HCT116 (cell line): ENCODE results near the gene RIMS1.

ENCODE experiments used
- CTCF ChIP-seq, 3 experiments: fragments of 200-600 bp in 1 of 3; sonication (generic) in 1 of 3; IDR thresholded peaks in 2 of 3; conservative IDR thresholded peaks in 1 of 3; 2 replicates each; pipeline ENCODE4 v1.5.1; 2012 to 2017; ENCODE audit warnings: low read depth in 2 of 3, low read length in 2 of 3, antibody characterized with exemption in 1 of 3, borderline replicate concordance in 1 of 3, control low read depth in 1 of 3, mild to moderate bottlenecking in 1 of 3, mixed read lengths in 1 of 3, mixed run types in 1 of 3, moderate library complexity in 1 of 3; ENCODE audit not compliant: insufficient read depth in 1 of 3
- EGR1 ChIP-seq: IDR thresholded peaks from 2 replicates; pipeline ENCODE4 v1.6.1; 2012; ENCODE audit warnings: low read depth
- POLR2A ChIP-seq: IDR thresholded peaks from 2 replicates; pipeline ENCODE4 v1.7.0; 2011; ENCODE audit warnings: borderline replicate concordance; ENCODE audit not compliant: insufficient read depth, insufficient read length; ENCODE audit errors: extremely low read depth
- RAD21 ChIP-seq: IDR thresholded peaks from 2 replicates; pipeline ENCODE4 v1.6.1; 2012; ENCODE audit warnings: low read depth, mild to moderate bottlenecking
- REST ChIP-seq: IDR thresholded peaks from 2 replicates; pipeline ENCODE4 v1.6.1; 2012; ENCODE audit warnings: low read depth
- SIN3A ChIP-seq: IDR thresholded peaks from 2 replicates; pipeline ENCODE4 v1.6.1; 2012; ENCODE audit warnings: low read depth
- ZFX ChIP-seq: fragments of 450-650 bp; IDR thresholded peaks from 2 replicates; pipeline ENCODE4 v1.6.1; 2017

- TF ChIP-seq EGR1 (no peak), REST (no peak), RAD21 (no peak), ZFX (no peak), CTCF (IDR thresholded peaks at IDR 0.05 in 2 of 3, conservative IDR thresholded peaks at IDR 0.05 in 1 of 3; ENCODE audit: borderline replicate concordance in 1 of 3, insufficient read depth in 1 of 3, low read depth in 2 of 3, low read length in 2 of 3) (no peak), POLR2A (no peak), SIN3A (no peak)
These were observed 436.4 kb downstream of the RIMS1 start for GRCh38 chr6:72322771-72323170.
